Astrocyte (in vitro differentiated cells and primary cell): ENCODE measurements around the gene CACHD1.

Source experiments
- CTCF ChIP-seq: IDR thresholded peaks from 2 replicates; pipeline ENCODE4 v1.5.1; 2011; ENCODE audit warnings: low read depth, mild to moderate bottlenecking, inconsistent platforms, low read length, moderate library complexity; ENCODE audit not compliant: insufficient read depth
- EZH2 ChIP-seq: IDR thresholded peaks from 2 replicates; pipeline ENCODE4 v1.6.1; 2012; ENCODE audit warnings: mild to moderate bottlenecking, low read length, inconsistent platforms; ENCODE audit not compliant: insufficient read depth

- no peak for TF ChIP-seq CTCF
- no peak for TF ChIP-seq EZH2
Observed at GRCh38 chr1:64505232-64505943, 35.5 kb downstream of the CACHD1 start.
